H1 (cell line): Measurements from ENCODE around the gene SOAT2. TPM values are rescaled to one million over a fixed set of nuclear protein-coding genes. Genes with fewer than 3 reads are reported as not detected.
A peak's percentile ranks its signal among the peaks of the same experiment; 100 is the strongest.

Experiments
- CTCF ChIA-PET: fragments of 300-600 bp; sonication (Branson Sonifier 250); formaldehyde crosslinking; loops from one replicate; lab custom pipeline; 2021; ENCODE audit not compliant: partially characterized antibody; lab: Charles Lee
- POLR2A ChIA-PET: fragments of 300-600 bp; sonication (Branson Sonifier 250); formaldehyde crosslinking; loops from one replicate; lab custom pipeline; 2021; ENCODE audit warnings: inconsistent platforms; ENCODE audit not compliant: partially characterized antibody; lab: Charles Lee
- DNase-seq, 2 experiments: peaks; one replicate each; pipeline versions ENCODE4 v3.0.0 to v3.0.0-alpha.2; 2010 to 2022; ENCODE audit warnings: low spot score in 2 of 2, low read depth in 1 of 2, mixed read lengths in 1 of 2
- FAIRE-seq: peaks from 2 replicates; lab custom pipeline; 2011; peaks lifted over from hg19 to GRCh38; lab: Jason Lieb, UNC
- H2AFZ ChIP-seq: 2 replicates; pipeline ENCODE4 v1.8.1; 2012; ENCODE audit warnings: low read length, inconsistent platforms
- H2AK5ac ChIP-seq: 2 replicates; pipeline ENCODE4 v1.6.1; 2013; ENCODE audit warnings: low read depth, low read length
- H2BK120ac ChIP-seq: replicated peaks from 2 replicates; pipeline ENCODE3; 2013; ENCODE audit warnings: low read depth, low read length, inconsistent platforms
- H2BK12ac ChIP-seq: 2 replicates; pipeline ENCODE4 v1.6.1; 2013; ENCODE audit warnings: low read depth, low read length
- H2BK15ac ChIP-seq: 2 replicates; pipeline ENCODE4 v1.6.1; 2013; ENCODE audit warnings: low read length
- H2BK20ac ChIP-seq: 2 replicates; pipeline ENCODE4 v1.6.1; 2013; ENCODE audit warnings: low read length
- H2BK5ac ChIP-seq: 2 replicates; pipeline ENCODE4 v1.6.1; 2013; ENCODE audit warnings: low read depth, low read length
- H3K14ac ChIP-seq: 2 replicates; pipeline ENCODE4 v1.6.1; 2013; ENCODE audit warnings: inconsistent platforms; ENCODE audit not compliant: insufficient read length
- H3K18ac ChIP-seq: 2 replicates; pipeline ENCODE4 v1.6.1; 2013; ENCODE audit warnings: low read length; ENCODE audit errors: extremely low read depth
- H3K23ac ChIP-seq: 2 replicates; pipeline ENCODE4 v1.6.1; 2013; ENCODE audit warnings: inconsistent platforms; ENCODE audit not compliant: insufficient read length
- H3K23me2 ChIP-seq: 2 replicates; pipeline ENCODE4 v1.6.1; 2013; ENCODE audit warnings: low read depth, low read length
- H3K27ac ChIP-seq: 2 replicates; pipeline ENCODE4 v1.6.1; 2011; ENCODE audit warnings: low read depth, low read length, inconsistent platforms
- H3K27me3 ChIP-seq, 4 experiments: replicated peaks in 1 of 4; 1 replicate in 1 of 4; 2 replicates in 3 of 4; pipeline versions ENCODE4 v1.6.1 to v1.8.1; 2011 to 2013; ENCODE audit warnings: low read length in 3 of 4, mild to moderate bottlenecking in 3 of 4, inconsistent platforms in 2 of 4, mixed read lengths in 2 of 4, moderate library complexity in 1 of 4; ENCODE audit not compliant: control insufficient read depth in 3 of 4, insufficient read depth in 3 of 4; ENCODE audit errors: extremely low read depth in 1 of 4
- H3K36me3 ChIP-seq, 4 experiments: 2 replicates each; pipeline versions ENCODE4 v1.6.1 to v1.8.1; 2011 to 2013; ENCODE audit warnings: mild to moderate bottlenecking in 4 of 4, low read length in 3 of 4, moderate library complexity in 2 of 4, control low read depth in 1 of 4, inconsistent platforms in 1 of 4; ENCODE audit not compliant: insufficient read depth in 4 of 4, control insufficient read depth in 2 of 4
- H3K4ac ChIP-seq: replicated peaks from 2 replicates; pipeline ENCODE3; 2013; ENCODE audit warnings: low read length, low read depth, mixed read lengths, inconsistent platforms; ENCODE audit not compliant: insufficient read length
- H3K4me1 ChIP-seq, 4 experiments: replicated peaks in 1 of 4; 1 replicate in 1 of 4; 2 replicates in 3 of 4; pipeline versions ENCODE4 v1.6.1 to v1.8.1; 2011 to 2013; ENCODE audit warnings: low read length in 3 of 4, inconsistent platforms in 2 of 4, mixed read lengths in 1 of 4; ENCODE audit not compliant: insufficient read depth in 4 of 4, control insufficient read depth in 3 of 4
- H3K4me2 ChIP-seq, 2 experiments: 2 replicates each; pipeline versions ENCODE4 v1.6.1 to v1.8.1; 2011 to 2013; ENCODE audit warnings: low read depth in 2 of 2, low read length in 2 of 2, control low read depth in 1 of 2, inconsistent platforms in 1 of 2, mild to moderate bottlenecking in 1 of 2; ENCODE audit not compliant: insufficient read depth in 1 of 2
- H3K4me3 ChIP-seq, 4 experiments: fragments of 200-600, 300-600 bp in 1 of 4; sonication (generic), shearing (Covaris generic), sonication (Bioruptor Twin) in 1 of 4; 2 replicates each; pipeline versions ENCODE4 v1.5.1 to v1.8.1; 2011 to 2016; ENCODE audit warnings: low read length in 4 of 4, low read depth in 3 of 4, control low read depth in 2 of 4, inconsistent platforms in 2 of 4, mild to moderate bottlenecking in 2 of 4, mixed read lengths in 1 of 4, moderate library complexity in 1 of 4; ENCODE audit not compliant: insufficient read depth in 2 of 4; ENCODE audit errors: extremely low read depth in 1 of 4
- H3K56ac ChIP-seq: replicated peaks from 2 replicates; pipeline ENCODE3; 2013; ENCODE audit warnings: low read depth, mild to moderate bottlenecking, mixed read lengths, low read length, inconsistent platforms; ENCODE audit not compliant: insufficient read length
- H3K79me1 ChIP-seq: 2 replicates; pipeline ENCODE4 v1.6.1; 2013; ENCODE audit warnings: low read depth, low read length, control low read depth
- H3K79me2 ChIP-seq, 2 experiments: 2 replicates each; pipeline versions ENCODE4 v1.6.1 to v1.8.1; 2012 to 2013; ENCODE audit warnings: low read length in 2 of 2, mild to moderate bottlenecking in 2 of 2, inconsistent platforms in 1 of 2; ENCODE audit not compliant: insufficient read depth in 2 of 2, control insufficient read depth in 1 of 2
- H3K9ac ChIP-seq, 4 experiments: replicated peaks in 1 of 4; 1 replicate in 1 of 4; 2 replicates in 3 of 4; pipeline versions ENCODE4 v1.6.1 to v1.8.1; 2011 to 2013; ENCODE audit warnings: low read depth in 3 of 4, low read length in 3 of 4, control low read depth in 2 of 4, mild to moderate bottlenecking in 2 of 4, moderate library complexity in 2 of 4, inconsistent platforms in 1 of 4; ENCODE audit errors: extremely low read depth in 1 of 4
- H3K9me3 ChIP-seq, 2 experiments: 2 replicates each; pipeline versions ENCODE4 v1.6.1 to v1.8.1; 2012 to 2013; ENCODE audit warnings: mild to moderate bottlenecking in 2 of 2, moderate library complexity in 2 of 2, control low read depth in 1 of 2, inconsistent platforms in 1 of 2, low read depth in 1 of 2, low read length in 1 of 2, mixed read lengths in 1 of 2; ENCODE audit not compliant: insufficient read depth in 2 of 2
- H4K20me1 ChIP-seq, 2 experiments: replicated peaks in 1 of 2; 2 replicates each; pipeline versions ENCODE3 to v1.8.1; 2011 to 2013; ENCODE audit warnings: inconsistent platforms in 2 of 2, low read length in 2 of 2, mild to moderate bottlenecking in 1 of 2; ENCODE audit not compliant: insufficient read depth in 2 of 2, control insufficient read depth in 1 of 2
- H4K5ac ChIP-seq: 2 replicates; pipeline ENCODE4 v1.6.1; 2013; ENCODE audit warnings: low read length, low read depth, mixed read lengths, inconsistent platforms; ENCODE audit not compliant: insufficient read length
- H4K8ac ChIP-seq: 2 replicates; pipeline ENCODE4 v1.8.0; 2013; ENCODE audit warnings: mild to moderate bottlenecking, moderate library complexity, low read length, inconsistent platforms; ENCODE audit not compliant: insufficient read depth; ENCODE audit errors: extremely low read depth
- H4K91ac ChIP-seq: replicated peaks from 2 replicates; pipeline ENCODE3; 2013; ENCODE audit warnings: low read length, mixed read lengths, inconsistent platforms; ENCODE audit not compliant: insufficient read length
- BRCA1 ChIP-seq: IDR thresholded peaks from 2 replicates; pipeline ENCODE4 v1.6.1; 2012; ENCODE audit warnings: low read depth, low read length, improper control_type of control experiment
- CHD2 ChIP-seq: IDR thresholded peaks from 2 replicates; pipeline ENCODE4 v1.6.1; 2012; ENCODE audit warnings: low read length, improper control_type of control experiment
- CREB1 ChIP-seq: IDR thresholded peaks from 2 replicates; pipeline ENCODE4 v1.6.1; 2012; ENCODE audit warnings: inconsistent platforms
- KDM1A ChIP-seq: fragments of 200-600, 300-600 bp; sonication (generic); IDR thresholded peaks from 2 replicates; pipeline ENCODE4 v1.7.1; 2016; ENCODE audit warnings: mild to moderate bottlenecking, low read length, borderline replicate concordance
- MAFK ChIP-seq: IDR thresholded peaks from 2 replicates; pipeline ENCODE4 v1.6.1; 2012; ENCODE audit warnings: low read depth, mild to moderate bottlenecking, improper control_type of control experiment, low read length
- NRF1 ChIP-seq: IDR thresholded peaks from 2 replicates; pipeline ENCODE4 v1.6.1; 2011; ENCODE audit warnings: mild to moderate bottlenecking, low read depth, low read length, improper control_type of control experiment
- PHF8 ChIP-seq: fragments of 200-600 bp; sonication (generic); conservative IDR thresholded peaks from 2 replicates; pipeline ENCODE4 v1.7.1; 2012; ENCODE audit warnings: low read depth, mild to moderate bottlenecking, inconsistent platforms, low read length, moderate library complexity
- SP4 ChIP-seq: IDR thresholded peaks from 2 replicates; pipeline ENCODE4 v1.6.1; 2012; ENCODE audit warnings: low read length, inconsistent platforms
- TAF7 ChIP-seq: optimal IDR thresholded peaks from 2 replicates; pipeline ENCODE3; 2011; ENCODE audit warnings: low read depth, mild to moderate bottlenecking, inconsistent platforms, low read length, moderate library complexity, borderline replicate concordance
- TEAD4 ChIP-seq: IDR thresholded peaks from 2 replicates; pipeline ENCODE4 v1.6.1; 2012; ENCODE audit warnings: low read depth, low read length, inconsistent platforms, mixed read lengths
- ZNF274 ChIP-seq: IDR thresholded peaks from 2 replicates; pipeline ENCODE4 v1.7.0; 2012; ENCODE audit warnings: low read length, borderline replicate concordance; ENCODE audit errors: extremely low read depth
- WGBS, 2 experiments: shearing (Covaris generic) in 1 of 2; methylation state at CpG; one replicate each; pipeline versions ENCODE4 v1.1.6 to v1.1.7; 2013 to 2015; ENCODE audit warnings: low lambda C conversion rate in 2 of 2, mixed read lengths in 2 of 2, inconsistent platforms in 1 of 2, low coverage in 1 of 2, missing lambda C conversion rate in 1 of 2; ENCODE audit not compliant: insufficient replicate concordance in 2 of 2, insufficient coverage in 1 of 2, insufficient read length in 1 of 2; ENCODE audit errors: extremely low coverage in 1 of 2, missing lambda C conversion rate in 1 of 2; 5-methylcytosine and 5-hydroxymethylcytosine counted together
- polyA plus RNA-seq, 7 experiments: library from polyadenylated mRNA; depleted of rRNA in 3 of 7; stranded (reverse) in 5 of 7; unstranded in 2 of 7; fragments of >200 nt in 5 of 7; fragments of 200-250 nt in 2 of 7; gene quantifications; 1 replicate in 5 of 7; 2 replicates in 1 of 7; 4 replicates in 1 of 7; pipeline versions ENCODE4 v1.2.1 to v1.2.3, GENCODE V29; 2011 to 2013; ENCODE audit warnings: missing spikeins in 2 of 7, mixed read lengths in 2 of 7
- total RNA-seq: library from RNA; stranded (reverse); fragmentation: NEBNext Ultra II Directional; extraction: Animal tissue kit (Norgen Biotek cat#: 25700); gene quantifications from 2 replicates; pipeline ENCODE4 v1.2.1, GENCODE V29; 2021
- TF ChIP-seq, protein P1 (sequence below): IDR thresholded peaks from 2 replicates; pipeline ENCODE4 v1.6.1; 2012; ENCODE audit warnings: low read length, inconsistent platforms

SOAT2 gene
- total and polyA plus RNA-seq, 2 of the 8 experiments (the other 6 are each of a cell fraction or from before 2014, with no cell fraction given), result 0.08 TPM; not detected in 1

DNA sequence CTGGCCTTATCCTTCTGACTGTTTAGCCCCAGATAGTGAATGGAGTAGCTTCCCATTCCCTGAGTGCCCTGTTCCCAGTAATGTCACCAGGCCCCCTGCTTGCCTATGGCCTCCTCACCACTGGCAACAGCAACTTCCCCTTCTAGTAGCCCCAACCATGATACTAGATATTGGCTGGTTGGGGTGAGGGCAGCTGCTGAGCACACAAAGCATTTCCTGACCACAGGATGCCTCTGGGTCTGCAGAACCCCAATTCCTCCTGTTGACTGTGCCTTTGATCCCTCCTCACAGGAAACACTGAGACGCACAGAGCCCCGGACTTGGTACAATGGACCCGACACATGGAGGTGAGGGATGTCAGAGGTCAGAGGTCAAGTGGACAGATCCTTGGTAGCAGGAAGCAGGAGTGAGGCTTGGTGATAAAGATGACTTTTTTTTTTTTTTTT lies 597 bp downstream of the SOAT2 start:
- CTCF ChIA-PET, result interaction anchor here (0.6 to 19.1 kb wide), 10 partner anchors 10 to 137 kb away, joined by 3 to 531 read pairs (median 4); partner anchors contain the start of gene SPRYD3
- no peak overlapping the region for H2AK5ac ChIP-seq
- DNase-seq (no peak), FAIRE-seq (no peak)
- peak overlapping the region; percentile 20 for H3K14ac ChIP-seq
- H3K4me2 ChIP-seq, result no peak overlapping the region
- H2BK5ac ChIP-seq, result no peak overlapping the region
- WGBS, 2 experiments, result 95% methylated on average over 3 of the region's 3 CpGs; no CpG with 5 or more reads in 1 of the 2 experiments
- no peaks in the 10 kb centered on the region for H3K79me1 ChIP-seq
- H4K5ac ChIP-seq, result no peak overlapping the region
- no peak overlapping the region for H2BK12ac ChIP-seq
- no peak overlapping the region for H3K23ac ChIP-seq
- H3K4me3 ChIP-seq, result no peak overlapping the region
- H4K8ac ChIP-seq, result no peak overlapping the region
- H3K27me3 ChIP-seq, result peaks cover 0 to 5% (median 3%) of the 10 kb centered on the region in 4 experiments; a peak in 4 of 7 replicates
- H3K9me3 ChIP-seq, result no peaks in the 10 kb centered on the region
- H3K4ac ChIP-seq, result no peak overlapping the region
- no peak overlapping the region for H4K91ac ChIP-seq
- H2AFZ ChIP-seq, result no peak overlapping the region
- H2BK15ac ChIP-seq, result no peak overlapping the region
- H2BK120ac ChIP-seq, result no peak overlapping the region
- no peaks in the 10 kb centered on the region for H3K36me3 ChIP-seq
- H4K20me1 ChIP-seq, result no peaks in the 10 kb centered on the region
- H3K4me1 ChIP-seq, result peaks cover 4 to 5% (median 5%) of the 10 kb centered on the region in 4 experiments; a peak in 6 of 7 replicates
- no peak for TF ChIP-seq SP4
- no peak for TF ChIP-seq BRCA1
- TF ChIP-seq, protein P1, sequence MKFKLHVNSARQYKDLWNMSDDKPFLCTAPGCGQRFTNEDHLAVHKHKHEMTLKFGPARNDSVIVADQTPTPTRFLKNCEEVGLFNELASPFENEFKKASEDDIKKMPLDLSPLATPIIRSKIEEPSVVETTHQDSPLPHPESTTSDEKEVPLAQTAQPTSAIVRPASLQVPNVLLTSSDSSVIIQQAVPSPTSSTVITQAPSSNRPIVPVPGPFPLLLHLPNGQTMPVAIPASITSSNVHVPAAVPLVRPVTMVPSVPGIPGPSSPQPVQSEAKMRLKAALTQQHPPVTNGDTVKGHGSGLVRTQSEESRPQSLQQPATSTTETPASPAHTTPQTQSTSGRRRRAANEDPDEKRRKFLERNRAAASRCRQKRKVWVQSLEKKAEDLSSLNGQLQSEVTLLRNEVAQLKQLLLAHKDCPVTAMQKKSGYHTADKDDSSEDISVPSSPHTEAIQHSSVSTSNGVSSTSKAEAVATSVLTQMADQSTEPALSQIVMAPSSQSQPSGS, result no peak
- TF ChIP-seq KDM1A, result no peak
- no peak for TF ChIP-seq CHD2
- no peak for TF ChIP-seq CREB1
- TF ChIP-seq MAFK, result no peak
- no peak for TF ChIP-seq TAF7
- TF ChIP-seq TEAD4, result no peak
- no peak for TF ChIP-seq PHF8
- TF ChIP-seq ZNF274, result no peak
- TF ChIP-seq NRF1, result no peak
- TF ChIP-seq, all 59 proteins: peak for 0
- Histone ChIP-seq H3K79me2 (no peaks in the 10 kb centered on the region), H3K56ac (no peak overlapping the region), H3K18ac (no peak overlapping the region), H3K23me2 (peaks cover 2% of the 10 kb centered on the region; the same call in 1 of the 2 replicates), H2BK20ac (no peak overlapping the region), H3K27ac (no peak overlapping the region), H3K9ac (no peak overlapping the region)
- POLR2A ChIA-PET, result interaction anchor here (0.8 to 1.8 kb wide), 3 partner anchors 10 to 26 kb away, joined by 3 to 4 read pairs (median 4); no protein-coding TSS in a partner anchor
